K562 (cell line): Measurements from ENCODE around the gene SUPT3H. TPM values are rescaled to one million over a fixed set of nuclear protein-coding genes. Genes with fewer than 3 reads are reported as not detected.

ENCODE experiments used
- ATAC-seq: fragments of 200-7000 bp; cut with Tn5 transposase; 3 replicates; pipeline ENCODE4 v1.9.1; 2020; ENCODE audit warnings: moderate library complexity
- BruUV-seq: library from RNA; stranded (reverse); fragments of 400-500 nt; replicated peaks from 2 replicates; lab custom pipeline; 2021; lab: Mats Ljungman, UMichigan
- CTCF ChIA-PET: fragments of 300-600 bp; formaldehyde crosslinking; extraction: SDS; loops from one replicate; lab custom pipeline; 2021; ENCODE audit warnings: low intra/inter-chr PET ratio; lab: Yijun Ruan, JAX
- POLR2A ChIA-PET: fragments of 300-600, 350-650 bp; sonication (Branson Sonifier 250); formaldehyde crosslinking; extraction: SDS; loops from one replicate; lab custom pipeline; 2021; ENCODE audit warnings: antibody characterized with exemption, inconsistent platforms; lab: Yijun Ruan, JAX
- DNase-seq, 4 experiments: peaks; one replicate each; pipeline versions ENCODE4 v3.0.0 to v3.0.0-alpha.2; 2011 to 2018; ENCODE audit warnings: low spot score in 3 of 4, mixed read lengths in 3 of 4; ENCODE audit errors: extremely low read depth in 1 of 4
- FAIRE-seq: peaks from 2 replicates; lab custom pipeline; 2011; peaks lifted over from hg19 to GRCh38; lab: Jason Lieb, UNC
- H2AFZ ChIP-seq: 2 replicates; pipeline ENCODE4 v1.6.0; 2011; ENCODE audit warnings: low read depth, low read length, control low read depth, inconsistent platforms
- H3K27ac ChIP-seq: fragments of 200-600 bp; 3 replicates; pipeline ENCODE4 v1.8.0; 2011; ENCODE audit warnings: low read depth, mild to moderate bottlenecking, control low read depth, inconsistent platforms, low read length, moderate library complexity, mixed read lengths; ENCODE audit errors: extremely low read depth
- H3K27me3 ChIP-seq, 2 experiments: fragments of 300-600 bp in 1 of 2; 2 replicates in 1 of 2; 3 replicates in 1 of 2; pipeline versions ENCODE4 v1.6.0 to v1.8.0; 2011; ENCODE audit warnings: inconsistent platforms in 2 of 2, low read length in 2 of 2, mild to moderate bottlenecking in 1 of 2, mixed read lengths in 1 of 2, moderate library complexity in 1 of 2; ENCODE audit not compliant: control insufficient read depth in 2 of 2, insufficient read depth in 2 of 2
- H3K36me3 ChIP-seq: fragments of 300-600 bp; 3 replicates; pipeline ENCODE4 v1.8.0; 2011; ENCODE audit warnings: mild to moderate bottlenecking, low read length, inconsistent platforms; ENCODE audit not compliant: control insufficient read depth, insufficient read depth
- H3K4me1 ChIP-seq, 2 experiments: fragments of 200-600 bp in 1 of 2; replicated peaks in 1 of 2; 2 replicates in 1 of 2; 3 replicates in 1 of 2; pipeline versions ENCODE4 v1.5.1 to v1.8.0; 2011; ENCODE audit warnings: inconsistent platforms in 2 of 2, low read length in 2 of 2, mild to moderate bottlenecking in 1 of 2, mixed read lengths in 1 of 2, moderate library complexity in 1 of 2; ENCODE audit not compliant: control insufficient read depth in 2 of 2, insufficient read depth in 2 of 2
- H3K4me2 ChIP-seq: 2 replicates; pipeline ENCODE4 v1.6.1; 2011; ENCODE audit warnings: low read length, control low read depth, inconsistent platforms, mixed read lengths; ENCODE audit not compliant: insufficient read depth
- H3K4me3 ChIP-seq: fragments of 200-600 bp; sonication (generic), shearing (Covaris generic); 2 replicates; pipeline ENCODE4 v1.5.1; 2016; ENCODE audit warnings: control low read depth, inconsistent platforms
- H3K79me2 ChIP-seq: fragments of 200-600 bp; 3 replicates; pipeline ENCODE4 v1.8.0; 2011; ENCODE audit warnings: low read length, inconsistent platforms; ENCODE audit not compliant: control insufficient read depth, insufficient read depth
- H3K9ac ChIP-seq, 2 experiments: 2 replicates each; pipeline versions ENCODE4 v1.6.0 to v1.6.1; 2011; ENCODE audit warnings: low read depth in 2 of 2, low read length in 2 of 2, control low read depth in 1 of 2, inconsistent platforms in 1 of 2, mild to moderate bottlenecking in 1 of 2, mixed read lengths in 1 of 2; ENCODE audit not compliant: insufficient read depth in 1 of 2
- H3K9me1 ChIP-seq: one replicate; pipeline ENCODE4 v1.6.0; 2011; ENCODE audit warnings: inconsistent platforms, mild to moderate bottlenecking, low read length, moderate library complexity; ENCODE audit not compliant: control insufficient read depth, insufficient read depth
- H3K9me3 ChIP-seq: replicated peaks from 2 replicates; pipeline ENCODE4 v1.5.1; 2011; ENCODE audit warnings: low read depth, low read length, inconsistent platforms; ENCODE audit not compliant: control insufficient read depth, insufficient read depth
- H4K20me1 ChIP-seq: replicated peaks from 2 replicates; pipeline ENCODE4 v1.6.1; 2011; ENCODE audit warnings: low read length, inconsistent platforms, mixed read lengths; ENCODE audit not compliant: control insufficient read depth, insufficient read depth
- KLF16 ChIP-seq: IDR thresholded peaks from 2 replicates; pipeline ENCODE4 v1.6.1; 2016; ENCODE audit warnings: antibody characterized with exemption
- POLR2G ChIP-seq: fragments of 200-400 bp; formaldehyde crosslinking; IDR thresholded peaks from 2 replicates; pipeline ENCODE4 v1.6.1; 2017; ENCODE audit warnings: low read depth, mild to moderate bottlenecking, antibody characterized with exemption, low read length, moderate library complexity
- PURB ChIP-seq: sonication (generic); formaldehyde crosslinking; IDR thresholded peaks from 2 replicates; pipeline ENCODE4 v1.9.0; 2021; ENCODE audit warnings: low read depth, mild to moderate bottlenecking, missing genetic modification reagents
- RHOXF2B ChIP-seq: fragments of 250-450 bp; sonication (Bioruptor Pico); conservative IDR thresholded peaks from 2 replicates; pipeline ENCODE4 v1.5.1; 2021
- SIRT6 ChIP-seq: IDR thresholded peaks from one replicate; pipeline ENCODE4 v1.6.1; 2012; ENCODE audit warnings: low read depth, mild to moderate bottlenecking, control low read depth, inconsistent platforms, low read length, moderate library complexity
- SMAD1 ChIP-seq: fragments of 150-350 bp; IDR thresholded peaks from 2 replicates; pipeline ENCODE4 v1.6.1; 2014; ENCODE audit warnings: low read length, low read depth; ENCODE audit not compliant: partially characterized antibody
- TOE1 ChIP-seq, 2 experiments: fragments of 450-650 bp in 1 of 2; sonication (generic) in 1 of 2; formaldehyde crosslinking in 1 of 2; IDR thresholded peaks; 2 replicates each; pipeline versions ENCODE4 v1.7.1 to v1.8.0; 2016 to 2022; ENCODE audit warnings: borderline replicate concordance in 2 of 2, mild to moderate bottlenecking in 2 of 2, antibody characterized with exemption in 1 of 2, inconsistent platforms in 1 of 2, low read depth in 1 of 2, missing genetic modification reagents in 1 of 2, moderate library complexity in 1 of 2
- ZC3H8 ChIP-seq: fragments of 450-650 bp; IDR thresholded peaks from 2 replicates; pipeline ENCODE4 v1.6.1; 2017
- ZNF124 ChIP-seq: sonication (generic); formaldehyde crosslinking; IDR thresholded peaks from 2 replicates; pipeline ENCODE4 v1.8.1; 2022; ENCODE audit warnings: missing genetic modification reagents
- ZNF75A ChIP-seq: fragments of 450-650 bp; formaldehyde crosslinking; IDR thresholded peaks from 2 replicates; pipeline ENCODE4 v1.4.0; 2020; ENCODE audit warnings: mild to moderate bottlenecking
- ZNF79 ChIP-seq: fragments of 250-450 bp; sonication (Bioruptor Pico); IDR thresholded peaks from 2 replicates; pipeline ENCODE4 v1.4.0; 2020; ENCODE audit warnings: low read depth, mild to moderate bottlenecking, moderate library complexity
- WGBS: fragments of 100-300 bp; shearing (Covaris generic); methylation state at CpG from one replicate; pipeline ENCODE4 v1.1.6; 2016; ENCODE audit warnings: low coverage, mixed read lengths; ENCODE audit not compliant: insufficient coverage; ENCODE audit errors: missing lambda C conversion rate; 5-methylcytosine and 5-hydroxymethylcytosine counted together
- in situ Hi-C: fragments of 300-500 bp; cut with MboI; formaldehyde crosslinking; loops from 4 replicates; pipeline ENCODE4 v1.15.0; 2018; ENCODE audit warnings: inconsistent platforms, mixed read lengths
- intact Hi-C: fragments of 100-400 bp; cut with micrococcal nuclease; formaldehyde crosslinking; loops from 2 replicates; pipeline ENCODE4 v1.14.2; 2022
- polyA plus RNA-seq, 8 experiments: library from polyadenylated mRNA; depleted of rRNA in 4 of 8; stranded (reverse) in 5 of 8; unstranded in 3 of 8; fragments of >200 nt; fragmentation: Nextera tagmentation in 2 of 8; fragmentation: Illumina TruSeq in 1 of 8; extraction: Ambion mirVana in 2 of 8; extraction: Trizol in 1 of 8; gene quantifications; 2 replicates each; pipeline versions ENCODE4 v1.2.1 to v1.2.3, GENCODE V29; 2011 to 2014; ENCODE audit warnings: inconsistent platforms in 1 of 8, missing spikeins in 1 of 8
- total RNA-seq, 7 experiments: library from RNA; depleted of rRNA in 6 of 7; stranded (reverse); fragments of >200 nt in 6 of 7; fragmentation: Illumina TruSeq in 2 of 7; extraction: Trizol in 2 of 7; gene quantifications; 2 replicates each; pipeline versions ENCODE4 v1.2.1 to v1.2.3, GENCODE V29; 2011 to 2021; ENCODE audit warnings: low replicate concordance in 1 of 7
- TF ChIP-seq, protein P1 (sequence below): sonication (generic); formaldehyde crosslinking; IDR thresholded peaks from 2 replicates; pipeline ENCODE4 v1.8.0; 2022; ENCODE audit warnings: mild to moderate bottlenecking, missing genetic modification reagents
- TF ChIP-seq, protein P2 (sequence below): sonication (generic); formaldehyde crosslinking; IDR thresholded peaks from 2 replicates; pipeline ENCODE4 v1.8.0; 2022; ENCODE audit warnings: missing genetic modification reagents, mild to moderate bottlenecking, borderline replicate concordance

The SUPT3H gene
- total and polyA plus RNA-seq, 9 of the 15 experiments (the other 6 are each of a cell fraction or from before 2014, with no cell fraction given): 7.2 to 16.3 (median 11.9) TPM

DNA sequence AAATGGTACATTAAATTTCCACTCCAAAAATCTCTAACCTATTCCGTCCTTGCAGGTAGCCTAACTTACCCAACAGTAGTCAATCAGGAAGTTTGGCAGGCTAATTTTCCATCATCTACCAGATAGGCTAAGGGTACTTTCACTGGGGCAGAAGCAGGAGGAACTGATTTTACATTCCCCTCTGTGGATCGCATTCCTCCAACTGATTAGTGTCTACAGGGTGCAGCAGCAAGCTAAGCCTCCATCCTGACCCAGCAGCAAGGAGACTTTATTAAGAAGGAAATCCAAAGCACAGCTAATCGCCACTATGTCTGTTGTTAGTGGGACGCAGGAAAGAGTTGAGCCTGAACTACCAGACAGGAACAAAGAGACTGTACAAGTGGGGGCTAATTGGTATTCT is 192.8 kb downstream of the SUPT3H start:
- H3K79me2 ChIP-seq: no peaks in the 10 kb centered on the region
- peak overlapping the region; percentile 60; the same call in 1 of the 2 replicates for H3K4me2 ChIP-seq
- no peaks in the 10 kb centered on the region for H3K9me1 ChIP-seq
- intact Hi-C loops (loop anchor here (5.0 to 10.0 kb wide), 2 partner anchors 107 to 190 kb away; partner anchors contain the start of gene SUPT3H), in situ Hi-C loops (no loop called here)
- H3K36me3 ChIP-seq: no peaks in the 10 kb centered on the region
- H3K9me3 ChIP-seq: no peaks in the 10 kb centered on the region
- ChIA-PET POLR2A (interaction anchor here (1.1 kb wide), 1 partner anchor 21 kb away, joined by 5 read pairs; no protein-coding TSS in a partner anchor), CTCF (no interaction called here)
- H3K9ac ChIP-seq: no peak overlapping the region; a peak in 1 of 4 replicates
- H3K4me3 ChIP-seq: no peak overlapping the region
- H3K27me3 ChIP-seq: no peaks in the 10 kb centered on the region
- peak overlapping the region; percentile 14; the same call in 1 of the 3 replicates for H3K27ac ChIP-seq
- WGBS: 27% methylated on average over 4 of the region's 4 CpGs
- H4K20me1 ChIP-seq: no peaks in the 10 kb centered on the region
- no peak for FAIRE-seq
- peak overlapping the region; percentile 69 for H2AFZ ChIP-seq
- H3K4me1 ChIP-seq: peaks cover 0 to 17% of the 10 kb centered on the region in 2 experiments; a peak in 2 of 5 replicates
- peak in 1 of 4 experiments; percentile 2 for DNase-seq
- ATAC-seq: peak; percentile 39
- TF ChIP-seq ZNF79 (CRISPR knock-in tag) (no peak), TOE1 (IDR thresholded peaks at IDR 0.05; ENCODE audit: borderline replicate concordance) (no peak), TOE1 (CRISPR knock-in tag; IDR thresholded peaks at IDR 0.05; ENCODE audit: borderline replicate concordance, low read depth) (no peak), RHOXF2B (no peak), PURB (CRISPR knock-in tag) (no peak), KLF16 (no peak), SIRT6 (no peak), POLR2G (no peak), SMAD1 (no peak), ZC3H8 (no peak), ZNF124 (CRISPR knock-in tag) (no peak), ZNF75A (no peak)
- TF ChIP-seq, protein P1, sequence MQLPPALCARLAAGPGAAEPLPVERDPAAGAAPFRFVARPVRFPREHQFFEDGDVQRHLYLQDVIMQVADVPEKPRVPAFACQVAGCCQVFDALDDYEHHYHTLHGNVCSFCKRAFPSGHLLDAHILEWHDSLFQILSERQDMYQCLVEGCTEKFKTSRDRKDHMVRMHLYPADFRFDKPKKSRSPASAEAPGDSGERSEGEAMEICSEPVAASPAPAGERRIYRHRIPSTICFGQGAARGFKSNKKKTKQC (CRISPR knock-in tag): no peak
- TF ChIP-seq, protein P2, sequence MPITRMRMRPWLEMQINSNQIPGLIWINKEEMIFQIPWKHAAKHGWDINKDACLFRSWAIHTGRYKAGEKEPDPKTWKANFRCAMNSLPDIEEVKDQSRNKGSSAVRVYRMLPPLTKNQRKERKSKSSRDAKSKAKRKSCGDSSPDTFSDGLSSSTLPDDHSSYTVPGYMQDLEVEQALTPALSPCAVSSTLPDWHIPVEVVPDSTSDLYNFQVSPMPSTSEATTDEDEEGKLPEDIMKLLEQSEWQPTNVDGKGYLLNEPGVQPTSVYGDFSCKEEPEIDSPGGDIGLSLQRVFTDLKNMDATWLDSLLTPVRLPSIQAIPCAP (CRISPR knock-in tag): no peak
- BruUV-seq: no TSS peak
